Measurements from ENCODE around the gene TMPRSS11A. TPM values are rescaled to one million over a fixed set of nuclear protein-coding genes. Genes with fewer than 3 reads are reported as not detected.

The TMPRSS11A gene, protein sequence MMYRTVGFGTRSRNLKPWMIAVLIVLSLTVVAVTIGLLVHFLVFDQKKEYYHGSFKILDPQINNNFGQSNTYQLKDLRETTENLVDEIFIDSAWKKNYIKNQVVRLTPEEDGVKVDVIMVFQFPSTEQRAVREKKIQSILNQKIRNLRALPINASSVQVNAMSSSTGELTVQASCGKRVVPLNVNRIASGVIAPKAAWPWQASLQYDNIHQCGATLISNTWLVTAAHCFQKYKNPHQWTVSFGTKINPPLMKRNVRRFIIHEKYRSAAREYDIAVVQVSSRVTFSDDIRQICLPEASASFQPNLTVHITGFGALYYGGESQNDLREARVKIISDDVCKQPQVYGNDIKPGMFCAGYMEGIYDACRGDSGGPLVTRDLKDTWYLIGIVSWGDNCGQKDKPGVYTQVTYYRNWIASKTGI
- total RNA-seq (not detected in 2 replicates), polyA plus RNA-seq (not detected in 2 replicates), polyA minus RNA-seq (not detected in 2 replicates), Bru-seq, nascent RNA (not detected), BruChase-seq, experiment 1, labeled RNA remaining after a 6-hour chase (percentile 4 among the genes with signal in this experiment), BruChase-seq, experiment 2, labeled RNA remaining after a 2-hour chase (percentile 5 among the genes with signal in this experiment)
- not detected in 2 replicates for polyA plus RNA-seq (2011; cell fraction: cytosol; rRNA removed)
- polyA plus RNA-seq (2011; cell fraction: nucleus; rRNA removed), result not detected in 2 replicates
- polyA plus RNA-seq (2012), result not detected in 2 replicates
- polyA minus RNA-seq (2011; cell fraction: cytosol; rRNA and poly(A)+ RNA removed), result not detected
- polyA minus RNA-seq (2011; cell fraction: nucleus; rRNA and poly(A)+ RNA removed), result not detected in 2 replicates
- long read RNA-seq, partial matches to known transcripts, result 0 of 1 reads
- long read RNA-seq, other reads (novel, unspliced or antisense), result 1 of 1 reads

DNA sequence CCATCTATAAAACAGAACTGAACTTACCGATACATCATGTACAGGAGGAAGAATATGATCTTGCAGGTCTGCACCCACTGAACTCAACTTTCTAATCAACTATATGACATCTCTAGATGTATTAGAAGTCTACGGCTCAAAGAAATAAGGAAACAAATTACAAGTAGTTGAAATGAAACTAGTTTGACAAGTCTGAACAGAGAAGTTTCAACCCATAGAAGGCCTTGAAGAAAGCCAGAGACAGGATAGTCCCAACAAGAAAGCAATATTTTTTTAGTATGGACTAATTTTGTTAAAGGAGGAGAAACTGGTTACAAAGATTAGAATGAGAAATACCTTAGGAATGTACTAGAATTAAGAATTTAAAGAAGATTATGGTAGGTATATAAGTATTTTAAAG, at the start of gene TMPRSS11A:
TMPRSS11A (minus strand) TSS at position 138 of the 400 bp plus-strand sequence; CDS start at position 38, 100 bp downstream.
- no peaks in the 10 kb centered on the region for H3K4me1 ChIP-seq (ENCODE audit: control insufficient read depth, extremely low read depth, insufficient read depth, low read length)
- no peaks in the 10 kb centered on the region for H3K9me1 ChIP-seq (replicated peaks; ENCODE audit: control insufficient read depth, extremely low read depth, insufficient read depth, low read length)
- no peaks in the 10 kb centered on the region for H3K36me3 ChIP-seq (ENCODE audit: control insufficient read depth in 2 of 2, extremely low read depth in 1 of 2, insufficient read depth in 2 of 2, low read length in 2 of 2)
- ChIA-PET POLR2A (no interaction called here), CTCF (no interaction called here)
- H3K4me3 ChIP-seq (replicated peaks in 1 of 3; ENCODE audit: insufficient read depth in 1 of 3, low read depth in 1 of 3, low read length in 3 of 3), result no peak within 1 kb of the TSS
- dilution Hi-C loops (cut with MboI; ENCODE audit: extremely low pct_ligation_motif_present, low sequenced_read_pairs) (no loop called here), intact Hi-C loops (cut with micrococcal nuclease) (no loop called here)
- H4K20me1 ChIP-seq (replicated peaks; ENCODE audit: control insufficient read depth, extremely low read depth, insufficient read depth, low read length), result no peaks in the 10 kb centered on the region
- H3K27ac ChIP-seq (ENCODE audit: insufficient read depth, low read depth, low read length), result no peak within 1 kb of the TSS
- no peaks in the 10 kb centered on the region for H3K9me3 ChIP-seq (replicated peaks; ENCODE audit: control insufficient read depth, insufficient read depth, low read length)
- H3K79me2 ChIP-seq (ENCODE audit: control insufficient read depth, insufficient read depth, low read length), result no peaks in the 10 kb centered on the region
- no peak within 1 kb of the TSS for H3K9ac ChIP-seq (replicated peaks; ENCODE audit: extremely low read depth, insufficient read depth, low read length)
- DNase-seq (ENCODE audit: low read depth, low spot score) (no peak), FAIRE-seq (no peak)
- H3K4me2 ChIP-seq (ENCODE audit: insufficient read depth, low read length), result no peak within 1 kb of the TSS
- no TSS peak for BruUV-seq (replicated peaks)
- no peaks in the 10 kb centered on the region for H3K27me3 ChIP-seq (ENCODE audit: control insufficient read depth in 2 of 2, insufficient read depth in 2 of 2, low read length in 2 of 2)
- no peak within 1 kb of the TSS for H2AFZ ChIP-seq (ENCODE audit: low read depth, low read length)
- no peak for TF ChIP-seq EZH2 (IDR thresholded peaks at IDR 0.05; ENCODE audit: borderline replicate concordance, low read depth, low read length, severe bottlenecking)
- no peak for TF ChIP-seq POLR2A (IDR thresholded peaks at IDR 0.05; ENCODE audit: low read depth, low read length)
- TF ChIP-seq, protein P1, sequence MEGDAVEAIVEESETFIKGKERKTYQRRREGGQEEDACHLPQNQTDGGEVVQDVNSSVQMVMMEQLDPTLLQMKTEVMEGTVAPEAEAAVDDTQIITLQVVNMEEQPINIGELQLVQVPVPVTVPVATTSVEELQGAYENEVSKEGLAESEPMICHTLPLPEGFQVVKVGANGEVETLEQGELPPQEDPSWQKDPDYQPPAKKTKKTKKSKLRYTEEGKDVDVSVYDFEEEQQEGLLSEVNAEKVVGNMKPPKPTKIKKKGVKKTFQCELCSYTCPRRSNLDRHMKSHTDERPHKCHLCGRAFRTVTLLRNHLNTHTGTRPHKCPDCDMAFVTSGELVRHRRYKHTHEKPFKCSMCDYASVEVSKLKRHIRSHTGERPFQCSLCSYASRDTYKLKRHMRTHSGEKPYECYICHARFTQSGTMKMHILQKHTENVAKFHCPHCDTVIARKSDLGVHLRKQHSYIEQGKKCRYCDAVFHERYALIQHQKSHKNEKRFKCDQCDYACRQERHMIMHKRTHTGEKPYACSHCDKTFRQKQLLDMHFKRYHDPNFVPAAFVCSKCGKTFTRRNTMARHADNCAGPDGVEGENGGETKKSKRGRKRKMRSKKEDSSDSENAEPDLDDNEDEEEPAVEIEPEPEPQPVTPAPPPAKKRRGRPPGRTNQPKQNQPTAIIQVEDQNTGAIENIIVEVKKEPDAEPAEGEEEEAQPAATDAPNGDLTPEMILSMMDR (IDR thresholded peaks at IDR 0.05; ENCODE audit: extremely low read depth in 1 of 2, insufficient read depth in 1 of 2, low read depth in 1 of 2, low read length in 2 of 2), result no peak
- no peak for TF ChIP-seq POLR2AphosphoS5 (IDR thresholded peaks at IDR 0.05; ENCODE audit: insufficient read depth, low read depth, low read length)
- TF ChIP-seq, protein P2, sequence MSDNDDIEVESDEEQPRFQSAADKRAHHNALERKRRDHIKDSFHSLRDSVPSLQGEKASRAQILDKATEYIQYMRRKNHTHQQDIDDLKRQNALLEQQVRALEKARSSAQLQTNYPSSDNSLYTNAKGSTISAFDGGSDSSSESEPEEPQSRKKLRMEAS (IDR thresholded peaks at IDR 0.05; ENCODE audit: insufficient read depth, insufficient read length), result no peak
- TF ChIP-seq MYC (IDR thresholded peaks at IDR 0.05; ENCODE audit: low read depth, low read length), result no peak
- TF ChIP-seq JUN (IDR thresholded peaks at IDR 0.05; ENCODE audit: borderline replicate concordance, insufficient read depth, insufficient read length, low read depth), result no peak
- no peak for TF ChIP-seq FOS (IDR thresholded peaks at IDR 0.05; ENCODE audit: borderline replicate concordance, insufficient read depth, low read length)
- no peak for TF ChIP-seq GATA2 (IDR thresholded peaks at IDR 0.05; ENCODE audit: insufficient read depth, insufficient read length, low read depth, low read length)

Data from endothelial cell of umbilical vein (primary cell).